ENCODE results near the gene NPB.

GRCh38 chr17:81941484-81942166 is 39.6 kb downstream of the NPB start:
- no peak for TF ChIP-seq CTCF (IDR thresholded peaks at IDR 0.05; ENCODE audit: low read length)
- TF ChIP-seq EZH2 (optimal IDR thresholded peaks at IDR 0.05; ENCODE audit: low read depth, low read length), result no peak
- no peak for TF ChIP-seq EZH2phosphoT487 (IDR thresholded peaks at IDR 0.05; ENCODE audit: low read length)
